Measurements from ENCODE around the gene F10. TPM values are rescaled to one million over a fixed set of nuclear protein-coding genes. Genes with fewer than 3 reads are reported as not detected.

F10 gene
- total RNA-seq, 2 experiments from 2014 or later, result not detected

DNA sequence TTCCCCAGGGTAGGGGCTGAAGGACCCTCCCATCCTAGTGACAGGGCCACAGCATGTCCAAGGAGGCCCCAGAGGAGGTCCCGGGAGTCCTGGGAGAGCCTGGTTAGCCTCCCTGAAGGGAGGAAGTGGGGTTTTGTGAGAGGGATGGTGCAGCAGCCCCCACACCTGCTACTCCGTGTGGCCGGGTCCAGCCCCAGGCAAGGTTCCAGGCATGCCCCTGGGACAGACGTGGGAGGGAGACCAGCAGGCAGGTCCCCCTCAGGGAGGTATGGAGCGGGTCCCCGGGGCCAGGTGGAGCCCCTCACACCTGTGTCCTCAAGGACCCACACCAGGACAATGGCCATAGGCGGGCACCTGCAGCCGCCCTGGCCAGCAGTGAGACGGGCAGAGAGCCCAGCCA is 19.0 kb upstream of the F10 start:
- Histone ChIP-seq H3K4me2 (ENCODE audit: low read length) (no peak overlapping the region), H3K4me3 (ENCODE audit: low read depth, low read length, poor library complexity, severe bottlenecking) (no peak overlapping the region), H2AFZ (ENCODE audit: low read length) (no peak overlapping the region), H3K36me3 (ENCODE audit: insufficient read depth, low read length) (no peaks in the 10 kb centered on the region), H3K79me2 (ENCODE audit: insufficient read depth, low read depth, low read length) (no peaks in the 10 kb centered on the region), H4K20me1 (ENCODE audit: insufficient read depth, low read length) (no peaks in the 10 kb centered on the region), H3K9me3 (ENCODE audit: low read length) (no peaks in the 10 kb centered on the region), H3K4me1 (ENCODE audit: insufficient read depth, low read length, poor library complexity, severe bottlenecking) (no peaks in the 10 kb centered on the region), H3K27ac (ENCODE audit: low read depth, low read length, poor library complexity, severe bottlenecking) (no peak overlapping the region), H3K9me2 (ENCODE audit: insufficient read depth, low read length) (no peaks in the 10 kb centered on the region)
- intact Hi-C loops (cut with micrococcal nuclease; ENCODE audit: unreplicated experiment), result no loop called here
- ChIA-PET POLR2A (no interaction called here), CTCF (ENCODE audit: unreplicated experiment) (no interaction called here)
- BruUV-seq (replicated peaks), result no TSS peak
- no peak for TF ChIP-seq CTCF (conservative IDR thresholded peaks at IDR 0.05; ENCODE audit: low read length)
- no peak for TF ChIP-seq EZH2phosphoT487 (IDR thresholded peaks at IDR 0.05; ENCODE audit: borderline replicate concordance, low read depth, low read length)
- DNase-seq (ENCODE audit: low spot score), result no peak

- Histone ChIP-seq H3K79me2 (ENCODE audit: insufficient read depth, low read depth, low read length) (no peaks in the 10 kb centered on the region), H3K27ac (ENCODE audit: low read depth, low read length, poor library complexity, severe bottlenecking) (no peak within 1 kb of the TSS), H3K9me3 (ENCODE audit: low read length) (no peaks in the 10 kb centered on the region), H3K4me1 (ENCODE audit: insufficient read depth, low read length, poor library complexity, severe bottlenecking) (no peaks in the 10 kb centered on the region), H3K36me3 (ENCODE audit: insufficient read depth, low read length) (no peaks in the 10 kb centered on the region), H3K9me2 (ENCODE audit: insufficient read depth, low read length) (no peaks in the 10 kb centered on the region), H2AFZ (ENCODE audit: low read length) (no peak within 1 kb of the TSS), H3K4me3 (ENCODE audit: low read depth, low read length, poor library complexity, severe bottlenecking) (no peak within 1 kb of the TSS), H4K20me1 (ENCODE audit: insufficient read depth, low read length) (no peaks in the 10 kb centered on the region), H3K4me2 (ENCODE audit: low read length) (no peak within 1 kb of the TSS)
- BruUV-seq (replicated peaks), result no TSS peak
- intact Hi-C loops (cut with micrococcal nuclease; ENCODE audit: unreplicated experiment), result no loop called here
- CTCF ChIA-PET (ENCODE audit: unreplicated experiment), result no interaction called here
- DNase-seq (ENCODE audit: low spot score), result no peak
- TF ChIP-seq EZH2phosphoT487 (IDR thresholded peaks at IDR 0.05; ENCODE audit: borderline replicate concordance, low read depth, low read length) (no peak), CTCF (conservative IDR thresholded peaks at IDR 0.05; ENCODE audit: low read length) (no peak)
- POLR2A ChIA-PET, result no interaction called here
These were observed 17.3 kb upstream of the F10 start, which contains the start of gene F7 for GRCh38 chr13:113105032-113105920. TSS of gene F7 (plus strand) at chr13:113105791. CDS start at chr13:113105842, 51 bp downstream.

- Histone ChIP-seq H3K4me3 (ENCODE audit: low read depth, low read length, poor library complexity, severe bottlenecking) (no peak overlapping the region), H4K20me1 (ENCODE audit: insufficient read depth, low read length) (no peaks in the 10 kb centered on the region), H3K9me2 (ENCODE audit: insufficient read depth, low read length) (no peaks in the 10 kb centered on the region), H3K9me3 (ENCODE audit: low read length) (no peaks in the 10 kb centered on the region), H3K79me2 (ENCODE audit: insufficient read depth, low read depth, low read length) (no peaks in the 10 kb centered on the region), H3K27ac (ENCODE audit: low read depth, low read length, poor library complexity, severe bottlenecking) (no peak overlapping the region), H3K36me3 (ENCODE audit: insufficient read depth, low read length) (no peaks in the 10 kb centered on the region), H2AFZ (ENCODE audit: low read length) (no peak overlapping the region), H3K4me1 (ENCODE audit: insufficient read depth, low read length, poor library complexity, severe bottlenecking) (no peaks in the 10 kb centered on the region), H3K4me2 (ENCODE audit: low read length) (no peak overlapping the region)
- intact Hi-C loops (cut with micrococcal nuclease; ENCODE audit: unreplicated experiment), result no loop called here
- CTCF ChIA-PET (ENCODE audit: unreplicated experiment), result no interaction called here
- no TSS peak for BruUV-seq (replicated peaks)
- no peak for TF ChIP-seq EZH2phosphoT487 (IDR thresholded peaks at IDR 0.05; ENCODE audit: borderline replicate concordance, low read depth, low read length)
- no peak for TF ChIP-seq CTCF (conservative IDR thresholded peaks at IDR 0.05; ENCODE audit: low read length)
- POLR2A ChIA-PET, result no interaction called here
- no peak for DNase-seq (ENCODE audit: low spot score)
These were observed 16.6 kb upstream of the F10 start for GRCh38 chr13:113105921-113106452.

Measured in OCI-LY7 (cell line).